ENCODE data around the gene UGT1A3.

DNA sequence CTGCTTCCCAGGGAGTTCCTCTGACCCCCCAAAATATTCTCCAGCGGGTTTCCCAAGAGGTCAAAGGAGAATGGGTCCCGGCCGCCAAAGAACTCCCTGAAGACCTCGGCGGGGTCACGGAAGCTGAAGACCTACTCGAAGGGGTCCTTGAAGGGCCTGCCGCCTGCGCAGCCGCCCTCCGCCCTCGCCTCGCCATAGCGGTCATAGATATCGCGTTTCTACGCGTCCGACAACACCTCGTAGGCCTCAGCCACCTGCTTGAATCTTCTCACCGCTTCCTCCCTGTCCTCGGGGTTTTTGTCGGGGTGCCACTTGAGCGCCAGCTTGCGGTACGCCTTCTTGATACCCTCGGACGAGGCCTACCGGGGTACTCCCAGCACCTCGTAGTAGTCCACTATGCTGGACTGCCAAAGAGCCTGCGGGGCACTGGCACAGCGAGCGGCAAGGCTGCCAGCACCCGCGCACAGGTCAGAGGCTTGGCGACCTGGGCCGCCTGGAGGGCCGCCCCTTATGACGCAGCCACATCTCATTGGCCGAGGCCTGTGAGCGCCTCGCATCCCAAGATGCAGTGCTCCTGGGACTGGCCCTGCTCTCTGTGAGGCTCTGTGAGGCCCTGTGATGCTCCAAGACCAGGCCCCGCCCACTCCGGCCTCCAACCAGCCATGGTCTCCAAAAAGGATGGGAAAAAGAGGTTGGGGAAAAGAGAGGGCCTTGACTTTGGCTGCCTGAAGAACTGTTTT, 26.2 kb downstream of the UGT1A3 start:
- no peak for TF ChIP-seq CTCF (IDR thresholded peaks at IDR 0.05)
- TF ChIP-seq POLR2A (IDR thresholded peaks at IDR 0.05): no peak

Data from heart left ventricle (tissue), 13 donors.